NCI-H1694 treated with DMSO at 0.1 percent for 48 hours (cell line): ENCODE results near the gene CYP51A1.
"Not testable (repeated sequence)": the region's sequence is repeated elsewhere in the genome, so short reads cannot be mapped to it uniquely, and the experiment has no call there.

Source experiments
- DNase-seq: peaks from one replicate; lab custom pipeline; 2025; lab: John Stamatoyannopoulos, UW

CYP51A1 gene

GRCh38 chr7:92134271-92135051 lies at the start of gene CYP51A1:
TSS of gene CYP51A1 (minus strand) at chr7:92134477. CDS start at chr7:92134364, 113 bp downstream.
- peak; percentile 90 for DNase-seq

GRCh38 chr7:92178928-92179924 lies 44.9 kb upstream of the CYP51A1 start, which contains the start of gene LRRD1:
TSS of gene LRRD1 (minus strand) at chr7:92179142. CDS start at chr7:92165202, 13,940 bp downstream.
- peak; percentile 16 for DNase-seq

- DNase-seq = no peak
Measured at GRCh38 chr7:92177362-92177761, 43.1 kb upstream of the CYP51A1 start.

DNA sequence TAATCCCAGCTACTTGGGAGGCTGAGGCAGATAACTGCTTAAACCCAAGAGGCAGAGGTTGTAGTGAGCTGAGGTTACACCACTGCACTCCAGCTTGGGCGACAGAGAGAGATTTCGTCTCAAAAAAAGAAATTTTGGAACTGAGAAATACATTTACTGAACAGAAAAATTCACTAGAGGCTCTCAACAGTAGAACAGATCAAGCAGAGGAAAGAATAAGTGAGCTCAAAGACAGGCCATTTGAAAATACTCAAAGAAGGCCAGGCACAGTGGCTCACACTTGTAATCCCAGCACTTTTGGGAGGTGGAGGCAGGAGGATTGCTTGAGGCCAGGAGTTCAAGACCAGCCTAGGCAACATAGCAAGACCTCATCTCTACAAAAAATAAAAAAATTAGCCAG lies 35.3 kb upstream of the CYP51A1 start:
- not testable (repeated sequence) for DNase-seq

- no peak for DNase-seq
Measured at GRCh38 chr7:92161271-92161670, 27.0 kb upstream of the CYP51A1 start.

GRCh38 chr7:92158660-92159575 lies 24.6 kb upstream of the CYP51A1 start:
- no peak for DNase-seq

GRCh38 chr7:92156990-92157389 lies 22.7 kb upstream of the CYP51A1 start:
- DNase-seq = no peak

DNA sequence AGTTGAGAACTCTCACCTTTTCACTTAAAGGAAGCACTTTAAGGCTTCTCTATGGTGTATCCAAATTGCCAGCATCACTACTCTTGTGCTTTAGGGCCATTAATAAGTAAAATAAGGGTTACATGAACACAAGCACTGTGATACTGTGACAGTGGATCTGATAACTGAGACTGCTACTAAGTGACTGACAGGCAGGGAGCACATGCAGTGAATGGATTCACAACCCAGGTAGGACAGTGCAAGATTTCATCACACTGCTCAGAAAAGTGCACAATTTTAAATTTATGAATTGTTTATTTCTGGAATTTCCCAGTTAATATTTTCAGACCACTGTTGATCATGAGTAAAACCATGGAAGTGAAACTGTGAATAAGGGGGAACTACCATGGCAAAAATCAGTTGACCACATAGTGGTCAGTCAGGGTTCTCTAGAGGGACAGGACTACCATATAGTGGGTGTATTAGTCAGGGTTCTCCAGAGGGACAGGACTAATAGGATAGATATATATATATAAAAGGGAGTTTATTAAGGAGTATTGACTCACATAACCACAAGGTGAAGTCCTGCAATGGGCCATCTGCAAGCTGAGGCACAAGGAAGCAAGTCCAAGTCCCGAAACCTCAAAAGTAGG lies 20.9 kb upstream of the CYP51A1 start:
- no peak for DNase-seq

- DNase-seq = peak; percentile 29
Measured at GRCh38 chr7:92150450-92151017, 16.3 kb upstream of the CYP51A1 start.

- DNase-seq = no peak
Measured at GRCh38 chr7:92149736-92150239, 15.5 kb upstream of the CYP51A1 start.

- not testable (repeated sequence) for DNase-seq
Measured at GRCh38 chr7:92143192-92143880, 9.1 kb upstream of the CYP51A1 start.

- not testable (repeated sequence) for DNase-seq
Measured at GRCh38 chr7:92142791-92143190, 8.5 kb upstream of the CYP51A1 start.

DNA sequence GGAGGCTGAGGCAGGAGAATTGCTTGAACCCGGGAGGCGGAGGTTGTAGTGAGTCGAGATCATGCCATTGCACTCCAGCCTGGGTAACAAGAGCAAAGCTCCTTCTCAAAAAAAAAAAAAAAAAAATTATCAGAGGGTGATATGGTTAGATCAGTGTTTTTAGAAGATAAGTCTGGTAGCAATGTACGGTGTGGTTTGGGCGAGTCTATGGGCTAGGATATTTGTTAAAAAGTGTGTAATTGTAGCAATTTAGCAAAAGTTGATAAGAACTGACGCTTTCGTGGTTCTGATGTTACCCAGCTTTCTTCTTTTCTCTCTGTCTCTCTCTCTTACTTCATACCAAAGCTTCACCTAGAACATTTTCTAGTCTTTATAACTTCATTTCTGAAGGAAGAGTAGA lies 6.9 kb upstream of the CYP51A1 start:
- DNase-seq = no peak

GRCh38 chr7:92137557-92137956 lies 3.3 kb upstream of the CYP51A1 start:
- no peak for DNase-seq

DNA sequence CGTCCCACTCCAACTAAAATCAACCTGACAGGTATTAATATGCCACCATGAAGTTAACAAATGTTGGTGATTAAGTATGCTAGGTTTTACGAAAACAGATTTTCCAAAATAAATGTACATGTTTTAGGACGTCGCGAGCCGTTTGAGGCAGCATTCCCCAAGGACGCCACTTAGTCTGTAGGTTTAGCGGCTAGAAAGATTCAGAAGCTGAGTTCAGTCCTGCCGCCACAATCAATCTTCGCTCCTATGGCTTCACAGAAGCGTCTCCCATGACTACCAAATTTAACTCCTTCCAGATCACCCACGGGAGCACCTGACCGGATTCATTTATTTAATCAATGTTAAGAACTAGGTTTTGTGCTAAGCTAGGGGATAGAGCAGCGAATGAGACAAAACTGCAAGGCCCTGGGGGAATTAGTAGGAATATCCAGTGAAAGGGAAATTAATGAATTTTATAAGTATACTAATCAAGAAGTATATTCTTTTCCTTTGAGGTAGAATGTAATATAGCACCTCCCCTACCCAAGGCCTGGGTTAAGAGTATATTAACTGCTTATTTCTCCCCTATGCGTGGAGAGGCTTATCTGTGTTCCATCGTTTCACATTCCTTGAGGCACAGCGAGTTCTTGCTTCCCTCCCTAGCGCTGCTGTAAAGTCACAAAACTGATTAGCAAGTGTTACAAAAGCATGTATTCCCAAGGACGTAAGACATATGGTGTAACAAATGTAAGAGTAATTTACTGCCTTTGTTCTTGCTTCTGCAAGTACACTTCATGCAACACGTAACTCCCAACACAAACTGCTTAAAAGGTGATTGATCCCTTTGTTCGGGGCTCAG lies 994 bp upstream of the CYP51A1 start:
- peak; percentile 58 for DNase-seq

GRCh38 chr7:92133737-92134270 lies 473 bp downstream of the CYP51A1 start:
- peak; percentile 65 for DNase-seq

- no peak for DNase-seq
Measured at GRCh38 chr7:92133133-92133736, 1.0 kb downstream of the CYP51A1 start.

DNA sequence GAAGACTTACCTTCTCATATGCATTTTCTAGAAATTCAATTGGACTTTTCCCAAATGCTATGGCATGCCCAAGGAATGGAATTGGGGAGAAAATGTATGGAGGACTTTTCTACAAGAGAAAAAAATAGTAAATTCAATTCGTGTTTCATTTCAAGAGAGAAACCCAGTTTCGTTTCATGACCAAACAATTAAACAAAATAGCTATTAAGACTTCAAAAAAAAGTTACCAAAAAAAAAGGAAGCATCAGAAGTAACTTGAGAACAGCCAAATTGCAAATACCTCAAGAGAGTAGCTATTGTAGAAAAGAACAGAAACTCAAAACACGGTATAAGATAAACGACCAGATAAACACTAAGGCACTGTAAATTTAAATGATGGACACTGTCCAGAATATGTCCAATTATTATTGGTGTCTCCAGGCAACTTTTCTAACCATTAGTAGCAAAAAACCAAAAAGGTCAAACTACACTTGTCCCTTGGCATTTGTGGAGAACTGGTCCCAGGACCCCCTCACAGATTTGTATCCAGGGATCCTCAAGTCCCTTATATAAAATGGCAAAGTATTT lies 2.4 kb downstream of the CYP51A1 start:
- no peak for DNase-seq
